Hindlimb muscle (tissue), 1 donor: ENCODE data around the gene NPTX2. TPM values are rescaled to one million over a fixed set of nuclear protein-coding genes. Genes with fewer than 3 reads are reported as not detected.
"Not testable (repeated sequence)": the region's sequence is repeated elsewhere in the genome, so short reads cannot be mapped to it uniquely, and the experiment has no call there.

ENCODE experiments used
- DNase-seq: peaks from one replicate; pipeline ENCODE4 v3.0.0-alpha.2; 2013
- polyA plus RNA-seq: library from polyadenylated mRNA; unstranded; fragments of 120-200 nt; gene quantifications from one replicate; pipeline ENCODE4 v1.2.1, GENCODE V29; 2013; ENCODE audit not compliant: insufficient read length

The NPTX2 gene
- 6.9 TPM for polyA plus RNA-seq

DNA sequence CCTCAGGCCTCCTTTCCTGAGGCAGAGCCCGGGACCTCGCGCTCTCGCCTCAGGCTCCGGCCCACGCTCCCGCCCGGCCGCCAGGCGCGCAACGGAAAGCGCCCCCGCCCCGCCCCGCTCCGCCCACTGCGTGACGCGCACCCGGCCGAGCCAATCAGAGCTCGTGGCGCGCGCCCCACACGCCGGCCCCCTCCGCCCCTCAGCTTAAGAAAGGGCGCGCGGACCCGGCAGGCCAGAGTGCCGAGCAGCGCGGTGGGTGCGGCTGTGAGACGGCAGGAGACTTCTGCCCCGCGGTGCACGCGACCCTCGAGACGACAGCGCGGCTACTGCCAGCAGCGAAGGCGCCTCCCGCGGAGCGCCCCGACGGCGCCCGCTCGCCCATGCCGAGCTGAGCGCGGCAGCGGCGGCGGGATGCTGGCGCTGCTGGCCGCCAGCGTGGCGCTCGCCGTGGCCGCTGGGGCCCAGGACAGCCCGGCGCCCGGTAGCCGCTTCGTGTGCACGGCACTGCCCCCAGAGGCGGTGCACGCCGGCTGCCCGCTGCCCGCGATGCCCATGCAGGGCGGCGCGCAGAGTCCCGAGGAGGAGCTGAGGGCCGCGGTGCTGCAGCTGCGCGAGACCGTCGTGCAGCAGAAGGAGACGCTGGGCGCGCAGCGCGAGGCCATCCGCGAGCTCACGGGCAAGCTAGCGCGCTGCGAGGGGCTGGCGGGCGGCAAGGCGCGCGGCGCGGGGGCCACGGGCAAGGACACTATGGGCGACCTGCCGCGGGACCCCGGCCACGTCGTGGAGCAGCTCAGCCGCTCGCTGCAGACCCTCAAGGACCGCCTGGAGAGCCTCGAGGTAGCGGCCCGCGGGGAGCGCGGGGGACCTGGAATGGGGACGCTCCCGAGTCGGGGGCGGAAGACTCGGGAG is at the start of gene NPTX2:
Gene NPTX2 (plus strand): TSS at position 235 of the 909 bp plus-strand sequence. CDS start 177 bp downstream, at position 412.
- peak; percentile 61 for DNase-seq

- no peak for DNase-seq
Measured at GRCh38 chr7:98567991-98568390, 49.1 kb upstream of the NPTX2 start.

GRCh38 chr7:98568891-98569290 is 48.2 kb upstream of the NPTX2 start:
- DNase-seq: no peak

- no peak for DNase-seq
Measured at GRCh38 chr7:98569691-98570337, 47.3 kb upstream of the NPTX2 start.

DNA sequence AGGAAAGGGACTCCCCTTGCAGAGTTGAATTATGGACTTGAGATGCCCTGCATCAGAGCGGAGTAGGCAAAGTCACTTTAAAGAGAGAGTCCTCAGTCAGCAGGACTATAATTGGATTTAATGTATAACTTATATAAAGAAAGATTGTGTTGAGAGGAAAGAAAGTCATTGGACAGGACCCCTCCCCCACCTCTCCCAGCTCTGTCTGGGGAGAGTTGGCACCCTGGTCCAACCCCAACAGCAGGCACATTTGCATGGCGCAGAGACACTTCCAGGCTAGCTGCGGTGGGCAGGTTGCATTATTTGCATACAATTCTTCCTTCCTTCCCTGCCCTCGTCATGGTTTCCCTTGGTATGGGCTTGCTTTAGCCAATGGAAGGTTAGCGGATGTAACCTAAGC is 46.1 kb upstream of the NPTX2 start:
- no peak for DNase-seq

- no peak for DNase-seq
Measured at GRCh38 chr7:98571986-98572385, 45.1 kb upstream of the NPTX2 start.

- DNase-seq: not testable (repeated sequence)
Measured at GRCh38 chr7:98572716-98573115, 44.4 kb upstream of the NPTX2 start.

- DNase-seq: no peak
Measured at GRCh38 chr7:98573816-98574215, 43.3 kb upstream of the NPTX2 start.

DNA sequence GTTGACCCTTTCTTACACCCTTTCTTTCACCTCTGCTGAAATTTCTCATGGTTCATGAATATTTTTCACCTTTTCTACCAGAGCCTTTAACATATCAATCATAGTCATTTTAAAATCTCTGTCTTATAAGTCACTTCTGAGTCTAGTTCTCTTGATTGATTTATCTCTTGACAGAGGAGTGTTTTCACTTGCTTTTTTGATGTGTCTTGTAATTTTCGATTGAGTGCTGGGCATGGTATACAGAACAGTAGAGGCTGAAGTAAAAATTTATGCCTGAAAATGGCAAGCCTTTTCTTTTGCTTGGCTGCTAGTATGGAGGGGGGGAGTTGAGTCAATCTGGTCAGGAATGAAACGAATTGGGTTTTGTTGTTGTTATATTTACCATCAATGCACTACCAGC is 41.2 kb upstream of the NPTX2 start:
- no peak for DNase-seq

GRCh38 chr7:98584830-98585229 is 32.3 kb upstream of the NPTX2 start:
- DNase-seq: no peak

GRCh38 chr7:98591926-98592325 is 25.2 kb upstream of the NPTX2 start:
- DNase-seq: no peak

DNA sequence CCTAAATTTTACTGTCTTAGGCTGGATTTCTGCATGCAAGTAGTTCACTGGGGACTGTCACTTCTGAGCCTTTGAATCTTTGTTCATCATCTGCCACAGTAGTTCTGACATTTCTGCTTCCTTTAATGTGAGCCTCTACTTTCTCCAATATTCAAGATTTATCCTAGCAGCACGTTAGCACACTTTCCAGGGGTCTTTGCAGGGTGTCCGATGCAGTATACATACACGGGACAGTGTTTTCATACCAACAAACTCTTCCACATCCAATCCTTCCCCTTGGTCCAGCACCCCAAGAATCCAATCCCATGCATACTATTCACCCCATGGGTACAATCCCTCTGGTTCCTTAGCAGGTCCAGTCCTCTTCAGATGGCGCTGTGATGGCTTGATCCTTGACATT is 22.7 kb upstream of the NPTX2 start:
- no peak for DNase-seq

GRCh38 chr7:98594787-98595186 is 22.3 kb upstream of the NPTX2 start:
- no peak for DNase-seq

GRCh38 chr7:98598846-98599615 is 18.1 kb upstream of the NPTX2 start:
- DNase-seq: no peak

- no peak for DNase-seq
Measured at GRCh38 chr7:98599886-98600285, 17.2 kb upstream of the NPTX2 start.

- DNase-seq: no peak
Measured at GRCh38 chr7:98602755-98603398, 14.2 kb upstream of the NPTX2 start.

GRCh38 chr7:98603399-98603788 is 13.7 kb upstream of the NPTX2 start:
- DNase-seq: no peak

- DNase-seq: peak; percentile 40
Measured at GRCh38 chr7:98613601-98614425, 3.3 kb upstream of the NPTX2 start.

DNA sequence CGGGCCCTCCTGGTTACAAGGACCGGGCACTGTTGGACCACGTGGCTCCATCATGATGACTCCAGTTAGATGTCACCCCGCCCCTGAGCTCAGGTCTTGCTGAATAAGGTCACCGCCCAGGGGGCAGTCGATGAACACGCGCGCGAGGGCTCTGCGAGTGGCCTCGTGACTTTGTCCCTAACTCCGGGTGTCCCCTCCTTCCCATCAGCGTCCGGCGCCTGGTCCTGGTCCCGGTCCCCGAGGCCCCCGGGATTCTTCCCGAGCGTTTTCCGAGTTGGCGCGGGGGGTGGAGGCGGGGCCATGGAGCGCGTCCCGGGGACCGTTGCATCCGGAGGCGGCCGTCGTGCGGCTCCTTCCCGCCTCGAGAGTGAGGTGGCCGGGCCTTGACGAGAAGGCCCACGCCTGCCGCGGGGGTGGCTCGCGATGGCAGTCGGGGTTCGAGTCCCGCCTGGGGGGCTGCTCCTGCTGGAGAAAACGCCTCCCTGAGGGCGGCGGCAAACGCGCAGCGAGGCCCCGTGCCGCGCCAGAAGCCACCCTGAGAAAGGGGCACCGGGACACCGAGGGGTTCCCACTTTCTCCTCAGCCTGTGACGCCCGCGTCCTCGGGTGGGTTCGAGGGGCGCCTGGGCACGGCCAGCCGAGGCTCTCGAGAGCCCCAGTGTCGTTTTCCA is 569 bp upstream of the NPTX2 start:
- DNase-seq: no peak

DNA sequence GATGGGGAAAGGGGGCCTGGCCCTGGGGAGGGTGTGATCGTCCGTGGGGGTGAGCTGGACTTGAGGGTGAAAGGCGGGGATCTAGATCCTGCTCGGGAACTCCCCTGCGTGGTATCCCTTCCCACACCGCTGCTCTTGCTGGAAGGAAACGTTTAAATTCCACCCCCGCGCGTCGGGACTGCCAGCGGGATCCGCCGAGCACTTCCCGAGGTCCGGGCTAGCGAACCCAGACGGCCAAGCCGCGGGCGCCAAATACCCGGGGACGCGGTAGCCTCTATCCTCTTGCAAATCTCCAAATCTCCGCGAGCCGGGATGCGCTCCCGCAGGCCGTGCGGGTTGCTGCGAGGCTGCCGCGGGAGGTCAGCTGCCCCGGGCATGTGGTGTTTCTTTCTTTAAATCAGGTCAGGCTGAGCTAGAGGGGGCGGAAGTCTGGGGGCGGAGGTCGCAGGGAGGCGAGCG is 904 bp downstream of the NPTX2 start:
- DNase-seq: no peak

- no peak for DNase-seq
Measured at GRCh38 chr7:98618786-98619185, 1.7 kb downstream of the NPTX2 start.
